Measurements from ENCODE around the gene RNF141. TPM values are rescaled to one million over a fixed set of nuclear protein-coding genes. Genes with fewer than 3 reads are reported as not detected.
A peak's percentile ranks its signal among the peaks of the same experiment; 100 is the strongest.

Gene RNF141, protein sequence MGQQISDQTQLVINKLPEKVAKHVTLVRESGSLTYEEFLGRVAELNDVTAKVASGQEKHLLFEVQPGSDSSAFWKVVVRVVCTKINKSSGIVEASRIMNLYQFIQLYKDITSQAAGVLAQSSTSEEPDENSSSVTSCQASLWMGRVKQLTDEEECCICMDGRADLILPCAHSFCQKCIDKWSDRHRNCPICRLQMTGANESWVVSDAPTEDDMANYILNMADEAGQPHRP
- 22.7 and 36.1 TPM in 2 replicates for total RNA-seq

DNA sequence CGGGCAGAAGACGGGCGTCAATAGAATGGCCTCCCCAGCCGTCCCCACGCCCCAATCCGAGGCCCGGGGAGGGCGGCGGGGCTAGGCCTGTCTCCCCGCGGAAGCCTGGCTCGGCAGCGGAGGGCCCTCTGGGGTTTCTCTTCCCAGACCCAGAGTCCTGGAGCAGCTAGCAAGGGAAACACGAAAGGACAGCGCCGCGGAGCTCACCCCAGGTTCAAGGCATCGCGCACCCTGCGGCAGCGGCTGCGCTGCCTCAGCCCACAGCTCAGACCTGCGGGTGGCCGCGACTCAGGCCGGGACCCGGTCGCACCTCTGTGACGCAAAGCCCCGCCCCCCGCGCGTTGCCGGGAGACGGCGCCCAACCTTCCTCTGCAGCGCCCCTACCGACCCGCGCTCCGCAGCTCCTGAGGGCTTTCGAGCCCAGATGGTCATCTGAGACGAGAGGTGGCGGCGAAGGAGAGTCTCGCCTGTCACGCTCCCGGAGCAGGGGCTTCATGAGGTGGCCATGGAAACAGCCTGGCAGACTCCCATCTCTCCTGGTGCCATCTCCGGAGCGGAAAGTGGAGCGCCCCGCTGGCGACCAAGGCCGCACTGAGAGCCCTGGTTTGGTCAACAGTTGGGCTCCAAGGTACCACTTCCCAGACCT lies at the start of gene RNF141:
Gene RNF141, minus strand, starts transcription at position 273 of the 646 bp plus-strand sequence. CDS start 7,029 bp downstream, outside the sequence.
- peak; percentile 64 for DNase-seq (ENCODE audit: low read depth, low spot score)

DNA sequence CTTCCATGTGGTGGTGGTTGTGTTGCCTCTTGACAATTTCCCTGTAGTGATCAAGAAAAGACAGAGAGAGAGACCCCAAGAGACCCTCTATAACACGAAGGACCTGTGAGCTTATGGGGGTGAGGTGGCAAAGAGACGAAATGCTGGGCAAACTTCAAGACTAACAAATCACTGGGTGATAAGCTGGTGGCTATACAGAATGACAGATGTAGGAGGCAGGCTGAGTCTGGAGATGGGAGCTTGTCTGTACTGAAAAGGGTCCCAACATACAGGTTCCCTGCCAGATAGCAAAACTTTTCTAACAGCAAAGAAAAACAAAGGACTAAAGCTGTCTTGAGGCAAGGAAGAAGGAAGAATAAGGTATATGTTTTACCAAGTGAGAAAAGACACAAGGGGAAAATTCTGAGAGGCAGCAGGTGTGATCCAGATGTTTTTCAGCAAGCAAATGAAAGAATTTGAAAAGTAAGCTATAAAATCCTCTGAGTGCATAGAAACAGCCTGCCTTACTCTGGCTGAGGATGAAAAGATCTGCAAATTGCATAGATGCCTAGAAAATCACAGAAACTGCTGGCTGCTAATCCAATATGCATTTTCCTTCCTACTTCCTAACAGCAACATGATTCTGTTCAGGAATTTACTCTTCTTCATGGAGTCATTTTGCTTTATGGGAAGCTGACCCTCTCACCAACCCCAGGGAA lies 49.4 kb upstream of the RNF141 start:
- DNase-seq (ENCODE audit: low read depth, low spot score) = no peak

DNA sequence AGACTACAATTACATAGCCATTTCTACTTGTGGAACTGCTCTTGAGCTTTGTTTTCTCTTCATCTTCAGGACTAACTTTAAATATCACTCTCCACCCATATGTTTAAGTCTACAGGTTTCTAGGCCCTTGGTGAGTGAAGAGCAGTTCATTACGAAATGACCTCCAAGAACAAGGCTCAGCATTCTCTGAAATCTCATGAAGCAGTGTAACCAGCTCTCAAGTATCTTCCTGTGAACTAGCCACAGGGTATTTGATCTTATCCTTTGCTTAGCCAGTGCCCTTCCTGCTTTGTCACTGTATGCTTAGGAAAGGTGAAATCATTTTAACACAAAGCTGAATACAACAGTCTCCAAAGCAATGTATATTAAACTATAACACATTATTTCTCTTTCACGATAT lies 47.9 kb upstream of the RNF141 start:
- no peak for DNase-seq (ENCODE audit: low read depth, low spot score)

DNA sequence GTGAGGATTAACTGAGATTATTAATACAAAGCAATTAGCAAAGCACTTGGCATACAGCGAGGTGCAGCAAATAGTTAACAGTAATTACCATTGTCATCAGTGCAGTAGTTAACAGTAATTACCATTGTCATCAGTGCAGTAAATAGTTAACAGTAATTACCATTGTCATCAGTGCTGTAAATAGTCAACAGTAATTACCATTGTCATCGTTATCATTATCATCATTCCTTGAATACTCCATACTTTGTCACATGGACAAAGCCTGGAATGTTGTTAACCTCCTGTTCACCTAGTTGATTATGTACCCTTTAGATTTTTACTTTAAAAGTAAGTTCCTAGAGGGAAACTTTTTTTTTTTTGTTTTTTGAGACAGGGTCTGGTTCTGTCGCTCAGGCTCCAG lies 47.0 kb upstream of the RNF141 start:
- DNase-seq (ENCODE audit: low read depth, low spot score) = no peak

DNA sequence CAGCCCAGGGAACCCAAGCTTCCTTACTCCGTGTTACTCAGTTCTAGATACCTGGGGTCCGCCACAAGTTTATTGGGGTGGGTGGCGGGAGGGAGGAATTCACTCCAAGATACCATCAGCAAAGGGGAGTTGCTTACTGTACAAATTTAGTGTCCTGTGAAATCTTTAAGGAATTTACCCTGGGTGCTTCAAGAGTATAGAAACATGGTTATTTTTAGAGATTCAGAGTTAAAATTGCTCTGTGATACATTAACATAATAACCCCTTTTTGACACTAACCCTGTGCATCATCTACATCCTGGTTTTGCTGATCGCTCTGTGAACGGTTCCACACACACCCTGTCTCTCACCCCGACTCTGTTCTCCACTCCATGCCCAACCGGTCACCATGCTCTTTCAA lies 46.4 kb upstream of the RNF141 start:
- DNase-seq (ENCODE audit: low read depth, low spot score) = no peak

DNA sequence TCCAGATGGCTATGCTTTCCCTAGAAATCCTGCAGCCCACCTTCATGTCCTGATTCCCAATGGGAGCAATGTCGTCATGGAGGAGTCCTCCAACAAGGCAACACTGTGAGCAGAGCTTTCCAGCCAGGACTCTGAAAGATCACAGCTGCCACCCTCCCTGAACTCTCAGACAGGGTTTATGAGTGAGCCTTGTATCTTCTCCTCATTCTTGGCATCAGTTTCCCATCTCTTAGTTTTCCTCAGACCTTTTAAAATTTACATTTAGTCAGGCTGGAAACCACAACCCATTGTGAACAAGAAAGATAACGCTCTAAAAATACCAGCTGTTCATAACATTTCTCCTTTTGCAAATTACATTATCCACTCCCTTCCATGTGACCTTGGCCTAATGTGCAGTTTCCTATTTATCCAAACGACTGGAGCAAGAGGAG lies 43.1 kb upstream of the RNF141 start:
- peak; percentile 51 for DNase-seq (ENCODE audit: low read depth, low spot score)

DNA sequence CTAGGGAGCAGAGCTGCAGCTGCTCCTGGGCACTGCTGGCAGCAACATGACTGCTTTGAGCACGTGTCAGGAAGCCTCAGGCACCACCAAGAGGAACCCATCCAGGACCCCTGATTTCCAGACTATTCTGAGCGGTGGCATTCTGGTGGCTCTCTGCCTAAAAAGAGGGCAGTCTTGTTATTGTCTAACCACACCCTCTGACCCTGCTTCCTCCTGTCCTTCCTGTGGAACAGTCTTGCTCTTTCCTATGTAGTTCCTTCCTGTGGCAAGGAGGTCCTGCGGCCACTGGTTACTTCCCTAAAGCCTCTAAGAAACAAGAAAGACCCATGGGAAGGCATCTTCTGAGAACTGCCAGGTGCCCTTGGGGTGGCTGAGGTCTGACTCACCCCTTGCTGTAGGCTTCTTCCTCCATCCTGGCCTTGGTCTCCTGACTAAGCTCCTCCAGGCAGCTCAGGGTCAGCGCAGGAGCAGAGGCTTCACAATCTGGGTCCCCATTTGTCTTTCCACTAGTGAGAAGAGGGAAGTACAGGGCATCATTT lies 40.6 kb upstream of the RNF141 start:
- DNase-seq (ENCODE audit: low read depth, low spot score) = no peak

DNA sequence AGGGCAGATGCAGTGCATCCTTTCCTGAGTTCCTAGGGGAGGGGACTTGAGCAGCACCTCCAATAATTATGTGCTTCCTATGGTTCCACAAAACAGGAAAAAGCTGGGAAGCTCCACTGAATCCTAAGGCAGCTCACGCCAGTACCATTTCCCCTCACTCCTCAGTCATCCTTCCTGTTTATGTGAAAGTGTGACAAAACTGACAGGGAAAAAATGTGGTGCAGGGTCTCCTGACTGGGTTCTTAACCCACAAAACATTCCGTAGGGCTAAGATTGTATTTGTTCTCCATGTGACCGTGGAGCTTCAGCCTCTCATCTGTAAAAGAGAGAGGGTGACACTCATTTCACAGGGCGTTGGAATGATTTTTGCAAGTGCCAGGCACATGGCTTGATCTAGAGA lies 39.6 kb upstream of the RNF141 start:
- DNase-seq (ENCODE audit: low read depth, low spot score) = peak; percentile 67

DNA sequence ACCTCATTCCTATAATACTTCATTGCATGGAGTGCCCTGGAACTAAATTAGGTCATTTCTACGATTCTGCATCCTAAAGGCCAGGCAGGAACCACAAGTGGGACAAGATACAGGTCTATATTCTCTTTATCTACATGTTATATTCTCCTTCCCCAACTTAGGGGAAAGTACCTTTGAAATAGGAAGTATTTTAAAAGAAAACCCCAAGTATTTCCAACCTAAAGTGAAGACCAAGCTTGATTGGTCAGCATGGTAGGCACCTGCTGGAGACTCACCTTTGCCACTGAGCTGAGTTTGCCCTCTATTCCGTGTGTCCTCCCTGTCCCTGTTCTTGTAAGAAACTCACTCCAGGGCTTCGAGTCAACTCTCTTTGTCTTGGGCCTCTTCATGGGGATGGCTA lies 38.7 kb upstream of the RNF141 start:
- DNase-seq (ENCODE audit: low read depth, low spot score) = no peak

DNA sequence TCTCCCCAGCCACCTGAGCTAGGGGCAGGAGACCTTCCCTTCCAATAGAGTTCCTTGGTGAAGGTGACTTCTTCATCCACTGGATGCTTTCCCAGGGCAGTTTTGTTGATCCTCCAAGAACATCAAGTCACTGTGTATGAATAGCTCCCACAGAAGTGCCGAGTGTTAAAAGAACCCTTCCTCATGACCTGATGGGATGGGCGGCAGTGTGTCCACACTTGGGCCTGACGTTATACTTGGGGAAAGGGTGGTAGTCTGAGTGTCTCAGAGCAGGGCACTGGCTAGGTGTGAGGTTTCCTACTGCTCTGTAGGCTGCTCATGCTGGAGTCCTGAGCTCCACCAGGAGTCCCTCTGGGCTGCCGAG lies 35.0 kb upstream of the RNF141 start:
- DNase-seq (ENCODE audit: low read depth, low spot score) = no peak

DNA sequence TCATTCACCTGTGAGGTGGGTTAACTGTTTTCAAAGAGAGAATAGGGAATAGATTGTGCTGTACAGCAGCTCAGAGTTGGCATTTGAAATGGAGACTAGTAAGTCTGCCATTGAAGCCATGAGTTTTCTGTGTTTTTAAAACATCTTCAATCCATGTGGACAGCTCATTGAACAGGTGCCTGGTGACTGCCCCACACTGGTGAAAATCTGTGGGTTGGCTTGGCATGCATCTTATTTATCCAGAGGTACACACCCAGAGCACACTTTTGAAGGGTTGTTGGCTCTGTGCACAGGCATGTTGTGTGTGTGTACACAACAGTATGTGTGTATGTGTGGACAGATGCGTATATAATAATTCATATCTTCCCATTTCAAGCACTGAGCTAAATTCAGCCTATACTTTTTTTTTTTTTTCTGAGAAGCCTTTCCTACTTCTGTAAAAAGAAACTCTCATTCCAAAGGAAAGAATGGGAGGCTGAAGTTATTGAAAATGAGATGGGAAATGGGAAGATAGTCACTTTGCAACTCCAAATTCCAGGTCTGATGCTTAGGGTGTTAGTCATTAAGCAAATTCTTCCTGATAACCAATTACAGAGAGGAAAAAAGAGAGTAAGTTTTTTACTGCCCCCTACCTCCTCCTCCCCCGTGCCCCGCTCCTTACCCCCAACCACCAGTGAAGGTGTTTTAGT lies 34.5 kb upstream of the RNF141 start:
- no peak for DNase-seq (ENCODE audit: low read depth, low spot score)

DNA sequence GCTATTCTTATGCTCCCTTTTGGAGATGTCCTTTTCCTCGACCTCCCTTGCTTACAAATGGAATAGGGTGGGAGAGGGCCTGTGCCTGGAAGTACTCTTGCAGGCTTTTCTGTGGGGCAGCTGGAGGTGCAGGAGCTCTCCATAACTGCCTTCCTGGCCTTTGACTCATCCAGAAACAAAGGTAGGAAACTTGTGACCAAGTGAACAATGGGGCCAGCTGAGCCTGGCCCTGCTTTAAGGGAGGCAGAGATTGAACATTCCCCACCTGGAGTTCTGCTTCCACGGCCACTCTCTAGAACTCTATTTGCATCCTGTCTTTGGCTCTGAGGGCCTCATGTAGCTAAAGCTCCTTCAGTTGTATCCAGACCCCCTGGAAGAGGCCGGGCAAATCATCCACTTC lies 32.6 kb upstream of the RNF141 start:
- no peak for DNase-seq (ENCODE audit: low read depth, low spot score)

DNA sequence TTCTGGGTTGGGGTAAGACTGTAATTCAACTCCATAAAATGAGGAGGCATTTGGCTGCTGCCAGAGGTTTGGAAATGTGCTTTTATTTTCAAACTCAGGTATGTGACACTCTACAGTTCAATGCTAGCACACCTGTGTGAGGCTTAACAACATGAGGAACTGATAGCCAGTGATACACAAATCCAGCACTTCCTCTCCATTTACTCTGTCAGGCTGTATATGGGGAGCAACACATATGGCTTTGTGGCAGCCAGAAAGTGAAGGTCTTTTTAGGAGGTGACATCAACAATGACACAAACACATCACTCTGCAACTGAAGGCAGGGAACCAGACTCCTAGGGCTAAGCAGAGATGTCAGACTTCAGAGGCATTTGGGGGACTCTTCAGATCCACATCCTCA lies 32.0 kb upstream of the RNF141 start:
- no peak for DNase-seq (ENCODE audit: low read depth, low spot score)

DNA sequence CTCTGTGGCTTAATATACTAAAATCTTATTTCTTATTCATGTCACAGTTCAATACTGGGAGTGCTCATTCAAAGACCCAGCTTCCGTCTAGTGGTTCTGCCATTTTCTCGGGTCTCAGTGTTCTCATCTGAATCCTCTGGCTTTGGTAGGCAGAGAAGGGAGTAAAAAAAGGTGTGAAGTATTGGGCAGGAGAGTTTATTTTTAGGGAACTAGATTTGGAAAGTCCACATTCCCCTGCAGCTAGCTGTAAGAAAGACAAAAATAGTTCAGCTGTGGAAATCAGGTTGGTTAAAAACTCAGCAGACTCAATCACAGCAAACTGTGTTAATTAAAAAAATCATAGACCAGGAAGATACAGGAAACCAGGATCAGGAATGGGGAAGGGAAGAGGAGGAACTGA lies 31.5 kb upstream of the RNF141 start:
- no peak for DNase-seq (ENCODE audit: low read depth, low spot score)

DNA sequence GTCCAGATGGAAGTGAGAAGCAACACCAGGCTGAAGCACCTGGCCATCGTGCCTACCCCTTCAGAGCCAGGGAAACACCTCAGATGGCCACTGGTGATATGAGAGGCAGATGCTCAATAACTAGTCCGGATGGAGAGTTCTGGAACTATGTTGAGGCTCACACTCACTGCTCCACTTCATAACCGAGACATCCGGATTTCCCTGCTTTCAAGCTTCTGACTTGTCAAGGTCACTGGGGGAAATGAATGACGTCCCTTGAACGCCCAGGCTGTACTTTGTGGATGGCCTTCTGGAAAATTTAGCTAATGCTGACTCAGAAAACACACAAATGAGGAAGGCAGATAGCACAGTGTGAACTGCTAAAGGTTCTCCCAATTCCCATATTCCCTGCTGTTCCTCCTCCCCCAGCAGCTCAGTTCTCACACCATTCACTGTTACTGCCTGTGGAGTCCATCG lies 27.5 kb upstream of the RNF141 start, which contains the start of gene LYVE1:
Gene LYVE1, minus strand, starts transcription at position 180 of the 456 bp plus-strand sequence. Its CDS starts 133 bp downstream, at position 47.
- DNase-seq (ENCODE audit: low read depth, low spot score) = peak; percentile 47

DNA sequence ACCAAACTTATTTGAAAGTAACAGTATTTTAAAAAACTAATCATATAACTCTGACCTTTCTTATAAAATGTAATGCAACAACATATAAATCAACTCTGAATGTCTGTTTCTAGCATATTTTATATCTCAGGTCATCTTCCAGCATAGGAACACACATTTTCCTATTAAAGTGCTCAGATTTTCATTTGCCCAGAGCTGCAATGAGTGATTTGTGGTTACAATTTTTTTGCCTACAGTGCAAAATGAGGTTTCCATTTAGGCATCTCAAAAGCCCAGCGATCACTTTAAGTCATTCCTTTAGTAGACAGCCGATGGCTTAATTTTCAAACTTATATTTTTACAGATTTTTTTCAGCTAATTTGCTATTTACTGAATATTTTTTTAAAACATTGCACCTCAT lies 26.5 kb upstream of the RNF141 start:
- DNase-seq (ENCODE audit: low read depth, low spot score) = no peak

DNA sequence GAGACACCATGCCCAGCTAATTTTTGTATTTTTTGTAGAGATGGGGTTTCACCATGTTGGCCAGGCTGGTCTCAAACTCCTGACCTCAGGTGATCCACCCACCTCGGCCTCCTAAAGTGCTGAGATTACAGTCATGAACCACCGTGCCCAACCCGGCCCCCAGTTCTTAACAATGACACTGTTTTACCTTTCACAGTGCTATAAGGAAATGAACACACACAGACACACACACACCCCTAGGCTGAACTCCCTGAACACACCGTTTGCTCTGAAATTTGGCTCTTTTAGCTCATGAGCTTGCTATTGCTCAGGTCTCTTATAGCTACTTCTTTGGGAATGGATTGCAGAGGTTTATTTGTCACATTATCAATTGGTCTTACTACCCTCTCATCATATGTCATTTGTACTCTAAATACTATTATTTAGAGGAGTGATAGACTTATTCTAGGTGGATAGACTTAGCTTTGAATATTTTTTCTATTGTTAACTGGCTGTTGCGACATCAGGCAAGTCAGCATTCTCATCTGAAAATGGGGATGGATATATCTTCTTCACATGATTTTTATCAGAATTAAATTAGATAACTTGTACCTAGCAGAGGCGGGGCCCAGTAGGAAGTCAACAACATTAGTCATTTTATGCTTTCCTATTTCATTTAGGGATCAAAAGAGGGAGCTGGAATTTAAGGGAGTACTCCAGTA lies 25.4 kb upstream of the RNF141 start:
- DNase-seq (ENCODE audit: low read depth, low spot score) = no peak

DNA sequence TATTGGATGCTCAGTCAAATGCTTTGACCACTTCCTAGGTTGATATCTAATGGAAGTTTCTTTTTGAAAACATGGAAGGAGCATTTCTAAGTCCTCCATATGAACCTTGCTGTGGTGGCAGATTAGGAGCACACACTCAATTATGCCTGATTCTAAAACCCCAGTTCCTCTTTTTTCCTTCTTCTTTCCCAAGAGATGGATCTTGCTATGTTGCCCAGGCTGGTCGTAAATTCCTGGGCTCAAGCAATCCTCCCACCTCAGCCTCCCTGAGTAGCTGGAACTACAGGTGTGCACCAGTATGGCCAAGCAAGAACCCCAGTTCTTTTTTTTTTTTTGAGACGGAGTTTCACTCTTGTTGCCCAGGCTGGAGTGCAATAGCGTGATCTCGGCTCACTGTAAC lies 24.5 kb upstream of the RNF141 start:
- DNase-seq (ENCODE audit: low read depth, low spot score) = no peak

DNA sequence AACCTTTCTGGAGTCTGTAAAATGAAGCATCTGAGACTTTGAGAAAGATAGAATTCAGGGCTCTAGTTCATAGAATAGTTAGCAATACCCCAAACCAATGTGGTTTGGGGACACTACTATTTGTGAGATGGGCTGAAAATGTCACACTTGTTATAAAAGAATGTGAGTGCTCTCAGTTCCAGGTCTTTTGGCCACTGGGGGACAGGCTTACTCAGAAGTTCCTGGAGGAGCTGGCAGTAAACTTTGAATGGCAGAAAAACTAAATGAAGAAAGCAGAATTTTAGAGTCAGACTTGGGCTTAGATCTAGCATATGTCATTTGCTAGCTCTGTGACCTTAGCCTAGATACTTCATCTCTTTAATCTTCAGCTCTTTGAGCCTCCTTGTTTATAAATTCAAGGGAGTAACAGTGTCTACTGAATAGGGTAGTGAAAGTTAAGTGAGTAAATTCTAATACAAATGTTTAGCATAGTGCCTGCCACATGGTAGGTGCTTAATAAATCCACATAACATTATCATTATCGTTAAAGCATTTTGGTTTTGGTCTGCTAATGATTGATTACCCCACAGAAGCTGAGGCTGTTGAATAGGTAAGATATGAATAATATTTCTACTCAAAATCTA lies 23.8 kb upstream of the RNF141 start:
- DNase-seq (ENCODE audit: low read depth, low spot score) = no peak

DNA sequence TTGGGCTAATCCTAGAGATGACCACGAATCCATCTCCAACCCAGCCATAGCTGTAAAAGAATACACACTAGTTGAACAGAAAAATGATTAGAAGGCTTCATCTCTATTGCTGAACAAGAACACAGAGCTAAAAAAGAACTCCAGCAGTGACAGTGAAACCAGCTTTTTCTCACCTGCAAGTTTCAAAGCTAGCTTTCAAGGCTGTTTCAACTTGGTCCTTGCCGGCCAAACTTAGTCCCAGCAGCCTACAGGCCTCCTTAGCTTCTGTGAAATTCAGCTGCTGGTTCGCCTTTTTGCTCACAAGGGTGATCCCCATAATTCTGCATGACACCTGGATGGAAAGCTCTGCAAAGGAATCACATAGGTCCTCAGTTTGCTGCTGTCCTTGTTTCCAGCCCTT lies 23.0 kb upstream of the RNF141 start:
- DNase-seq (ENCODE audit: low read depth, low spot score) = no peak

DNA sequence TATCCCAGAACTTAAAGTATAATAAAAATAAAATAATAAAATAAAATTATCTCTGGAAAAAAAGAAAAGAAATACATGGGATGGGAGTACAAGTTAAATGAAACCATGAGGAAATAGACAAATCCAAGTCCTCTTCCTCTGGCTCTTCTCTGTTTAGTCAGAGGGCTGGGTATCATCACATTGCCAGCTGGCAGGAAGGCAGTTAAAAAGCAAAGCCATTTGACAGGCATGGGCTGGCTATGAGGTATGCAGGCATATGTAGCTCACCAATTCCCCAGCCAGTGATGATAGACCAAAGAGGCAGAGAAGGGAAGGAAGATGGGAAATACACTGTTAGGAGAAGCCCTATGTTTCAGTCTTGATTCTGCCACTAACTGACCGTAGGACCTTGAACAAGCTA lies 21.0 kb upstream of the RNF141 start:
- DNase-seq (ENCODE audit: low read depth, low spot score) = no peak

Data from pulmonary artery endothelial cell (primary cell).